Vagina (tissue), 2 donors: ENCODE results near the gene IRF1.

Experiments
- POLR2A ChIP-seq, 2 donors: fragments of 450-650 bp; IDR thresholded peaks; one replicate each; pipeline ENCODE4 v1.6.1; 2017; ENCODE audit warnings: antibody characterized with exemption in 2 of 2, mild to moderate bottlenecking in 2 of 2, moderate library complexity in 2 of 2
- TF ChIP-seq, protein P1 (sequence below), 3 experiments: fragments of 450-650 bp in 2 of 3; fragments of 200-600 bp in 1 of 3; sonication (generic) in 1 of 3; IDR thresholded peaks; one replicate each; pipeline ENCODE4 v1.5.1; 2017 to 2019; ENCODE audit warnings: antibody characterized with exemption in 3 of 3, mild to moderate bottlenecking in 2 of 3, moderate library complexity in 2 of 3

DNA sequence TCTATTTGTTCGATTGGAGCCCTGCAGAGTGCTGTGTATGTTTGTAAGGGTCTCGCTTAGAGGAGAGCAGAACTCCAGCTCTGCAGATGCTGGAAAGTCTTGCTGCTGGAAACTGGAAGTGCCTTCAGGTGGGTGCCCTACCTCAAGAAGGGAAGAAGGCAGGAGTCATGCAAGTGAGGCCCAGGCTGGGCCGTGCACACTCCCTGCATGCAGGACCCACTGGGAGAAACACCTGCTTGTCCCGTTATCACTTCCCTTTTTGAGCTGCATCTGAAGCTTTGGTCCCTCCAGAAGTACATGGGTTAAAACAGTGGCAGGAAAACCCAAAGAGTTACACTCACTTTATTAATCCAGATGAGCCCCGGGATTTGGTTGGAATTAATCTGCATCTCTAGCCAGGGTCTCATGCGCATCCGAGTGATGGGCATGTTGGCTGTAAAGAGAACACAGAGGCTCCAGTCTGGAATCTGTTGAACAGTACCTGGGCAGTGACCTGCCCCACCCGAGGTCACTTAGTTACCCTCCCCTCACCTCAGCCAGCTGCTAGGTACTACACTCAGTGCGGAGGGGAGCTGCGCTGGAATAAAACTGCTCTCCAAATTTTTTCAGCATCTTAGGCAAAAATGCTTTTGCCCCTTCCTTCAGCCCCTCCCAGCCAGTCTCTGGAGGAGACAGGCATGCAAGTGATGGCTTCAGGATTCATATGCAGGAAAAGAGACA, 1.4 kb downstream of the IRF1 start:
- TF ChIP-seq, protein P1, sequence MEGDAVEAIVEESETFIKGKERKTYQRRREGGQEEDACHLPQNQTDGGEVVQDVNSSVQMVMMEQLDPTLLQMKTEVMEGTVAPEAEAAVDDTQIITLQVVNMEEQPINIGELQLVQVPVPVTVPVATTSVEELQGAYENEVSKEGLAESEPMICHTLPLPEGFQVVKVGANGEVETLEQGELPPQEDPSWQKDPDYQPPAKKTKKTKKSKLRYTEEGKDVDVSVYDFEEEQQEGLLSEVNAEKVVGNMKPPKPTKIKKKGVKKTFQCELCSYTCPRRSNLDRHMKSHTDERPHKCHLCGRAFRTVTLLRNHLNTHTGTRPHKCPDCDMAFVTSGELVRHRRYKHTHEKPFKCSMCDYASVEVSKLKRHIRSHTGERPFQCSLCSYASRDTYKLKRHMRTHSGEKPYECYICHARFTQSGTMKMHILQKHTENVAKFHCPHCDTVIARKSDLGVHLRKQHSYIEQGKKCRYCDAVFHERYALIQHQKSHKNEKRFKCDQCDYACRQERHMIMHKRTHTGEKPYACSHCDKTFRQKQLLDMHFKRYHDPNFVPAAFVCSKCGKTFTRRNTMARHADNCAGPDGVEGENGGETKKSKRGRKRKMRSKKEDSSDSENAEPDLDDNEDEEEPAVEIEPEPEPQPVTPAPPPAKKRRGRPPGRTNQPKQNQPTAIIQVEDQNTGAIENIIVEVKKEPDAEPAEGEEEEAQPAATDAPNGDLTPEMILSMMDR (IDR thresholded peaks at IDR 0.05), result no peak
- TF ChIP-seq POLR2A (IDR thresholded peaks at IDR 0.05), result no peak
